ENCODE results near the gene HDAC4. TPM values are rescaled to one million over a fixed set of nuclear protein-coding genes. Genes with fewer than 3 reads are reported as not detected.

The HDAC4 gene
- total RNA-seq, 1 experiment from 2014 or later: 40.1 TPM

GRCh38 chr2:239099474-239099873 lies 301.3 kb downstream of the HDAC4 start:
- in situ Hi-C loops (cut with HindIII; ENCODE audit: low pct_unique_long_range_greater_than_20kb, low sequenced_read_pairs): no loop called here
- CTCF ChIA-PET: interaction anchor here (1.5 kb wide), 1 partner anchor 8 kb away, joined by 3 read pairs; no protein-coding TSS in a partner anchor

DNA sequence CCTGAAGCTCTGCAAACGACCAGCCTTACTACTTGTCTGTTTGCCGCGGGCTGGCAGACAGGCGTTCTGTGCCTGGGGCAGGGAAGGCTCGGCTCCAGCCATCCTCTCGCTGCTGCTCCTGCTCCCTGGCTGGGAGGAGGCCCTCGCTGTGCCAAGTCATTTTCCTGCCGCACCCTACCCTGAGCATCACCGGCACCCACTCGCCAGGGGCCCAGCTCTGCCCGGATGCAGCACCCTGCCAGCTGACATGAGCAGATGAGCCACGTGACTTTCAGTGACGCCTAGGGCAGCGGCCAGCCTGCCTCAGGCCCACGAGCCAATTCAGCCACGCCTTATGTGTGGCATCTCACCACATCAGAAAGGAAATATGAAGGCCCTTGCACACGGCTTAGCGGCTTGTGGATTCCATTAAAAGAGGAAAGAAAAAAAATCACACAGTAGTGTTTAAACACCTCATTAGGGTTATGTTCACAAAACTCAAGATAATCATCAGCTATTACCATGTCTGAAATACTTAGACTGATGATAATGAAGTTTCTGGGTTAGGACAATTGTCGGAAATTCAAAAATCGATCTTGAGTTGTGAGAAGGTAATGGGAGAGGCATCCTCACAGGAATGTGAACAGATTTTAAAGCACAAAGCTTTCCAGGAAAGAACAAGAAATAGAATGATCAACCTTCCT lies 302.4 kb downstream of the HDAC4 start:
- CTCF ChIA-PET: interaction anchor here (0.6 to 1.5 kb wide), 2 partner anchors 9 to 44 kb away, joined by 3 read pairs; no protein-coding TSS in a partner anchor
- no peaks in the 10 kb centered on the region for H3K36me3 ChIP-seq (ENCODE audit: control insufficient read depth, insufficient read depth, low read length)

More at GRCh38 chr2:239099474-239099873, 301.3 kb downstream of the HDAC4 start:
- no peak for DNase-seq (ENCODE audit: low read depth, low spot score)
- no peaks in the 10 kb centered on the region for H3K36me3 ChIP-seq (ENCODE audit: control insufficient read depth, insufficient read depth, low read length)
- no peak overlapping the region for H3K4me3 ChIP-seq (ENCODE audit: low read depth in 2 of 2, low read length in 2 of 2)
- intact Hi-C loops (cut with micrococcal nuclease; ENCODE audit: unreplicated experiment): no loop called here
- no peaks in the 10 kb centered on the region for H3K27me3 ChIP-seq (ENCODE audit: control insufficient read depth, insufficient read depth, low read length)
- BruUV-seq (replicated peaks): no TSS peak
- ATAC-seq: no peak
- TF ChIP-seq, protein P1, sequence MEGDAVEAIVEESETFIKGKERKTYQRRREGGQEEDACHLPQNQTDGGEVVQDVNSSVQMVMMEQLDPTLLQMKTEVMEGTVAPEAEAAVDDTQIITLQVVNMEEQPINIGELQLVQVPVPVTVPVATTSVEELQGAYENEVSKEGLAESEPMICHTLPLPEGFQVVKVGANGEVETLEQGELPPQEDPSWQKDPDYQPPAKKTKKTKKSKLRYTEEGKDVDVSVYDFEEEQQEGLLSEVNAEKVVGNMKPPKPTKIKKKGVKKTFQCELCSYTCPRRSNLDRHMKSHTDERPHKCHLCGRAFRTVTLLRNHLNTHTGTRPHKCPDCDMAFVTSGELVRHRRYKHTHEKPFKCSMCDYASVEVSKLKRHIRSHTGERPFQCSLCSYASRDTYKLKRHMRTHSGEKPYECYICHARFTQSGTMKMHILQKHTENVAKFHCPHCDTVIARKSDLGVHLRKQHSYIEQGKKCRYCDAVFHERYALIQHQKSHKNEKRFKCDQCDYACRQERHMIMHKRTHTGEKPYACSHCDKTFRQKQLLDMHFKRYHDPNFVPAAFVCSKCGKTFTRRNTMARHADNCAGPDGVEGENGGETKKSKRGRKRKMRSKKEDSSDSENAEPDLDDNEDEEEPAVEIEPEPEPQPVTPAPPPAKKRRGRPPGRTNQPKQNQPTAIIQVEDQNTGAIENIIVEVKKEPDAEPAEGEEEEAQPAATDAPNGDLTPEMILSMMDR (IDR thresholded peaks at IDR 0.05): no peak
- TF ChIP-seq POLR2AphosphoS5 (IDR thresholded peaks at IDR 0.05; ENCODE audit: low read depth, low read length): no peak
- TF ChIP-seq SIN3A (IDR thresholded peaks at IDR 0.05; ENCODE audit: borderline replicate concordance, insufficient read depth, low read depth, low read length): no peak
- TF ChIP-seq TCF7L2 (IDR thresholded peaks at IDR 0.05; ENCODE audit: low read depth, low read length): no peak
- TF ChIP-seq, protein P2, sequence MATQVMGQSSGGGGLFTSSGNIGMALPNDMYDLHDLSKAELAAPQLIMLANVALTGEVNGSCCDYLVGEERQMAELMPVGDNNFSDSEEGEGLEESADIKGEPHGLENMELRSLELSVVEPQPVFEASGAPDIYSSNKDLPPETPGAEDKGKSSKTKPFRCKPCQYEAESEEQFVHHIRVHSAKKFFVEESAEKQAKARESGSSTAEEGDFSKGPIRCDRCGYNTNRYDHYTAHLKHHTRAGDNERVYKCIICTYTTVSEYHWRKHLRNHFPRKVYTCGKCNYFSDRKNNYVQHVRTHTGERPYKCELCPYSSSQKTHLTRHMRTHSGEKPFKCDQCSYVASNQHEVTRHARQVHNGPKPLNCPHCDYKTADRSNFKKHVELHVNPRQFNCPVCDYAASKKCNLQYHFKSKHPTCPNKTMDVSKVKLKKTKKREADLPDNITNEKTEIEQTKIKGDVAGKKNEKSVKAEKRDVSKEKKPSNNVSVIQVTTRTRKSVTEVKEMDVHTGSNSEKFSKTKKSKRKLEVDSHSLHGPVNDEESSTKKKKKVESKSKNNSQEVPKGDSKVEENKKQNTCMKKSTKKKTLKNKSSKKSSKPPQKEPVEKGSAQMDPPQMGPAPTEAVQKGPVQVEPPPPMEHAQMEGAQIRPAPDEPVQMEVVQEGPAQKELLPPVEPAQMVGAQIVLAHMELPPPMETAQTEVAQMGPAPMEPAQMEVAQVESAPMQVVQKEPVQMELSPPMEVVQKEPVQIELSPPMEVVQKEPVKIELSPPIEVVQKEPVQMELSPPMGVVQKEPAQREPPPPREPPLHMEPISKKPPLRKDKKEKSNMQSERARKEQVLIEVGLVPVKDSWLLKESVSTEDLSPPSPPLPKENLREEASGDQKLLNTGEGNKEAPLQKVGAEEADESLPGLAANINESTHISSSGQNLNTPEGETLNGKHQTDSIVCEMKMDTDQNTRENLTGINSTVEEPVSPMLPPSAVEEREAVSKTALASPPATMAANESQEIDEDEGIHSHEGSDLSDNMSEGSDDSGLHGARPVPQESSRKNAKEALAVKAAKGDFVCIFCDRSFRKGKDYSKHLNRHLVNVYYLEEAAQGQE (IDR thresholded peaks at IDR 0.05; ENCODE audit: insufficient read depth in 1 of 2, low read depth in 2 of 2, low read length in 1 of 2): no peak
- no peak overlapping the region for H3K27ac ChIP-seq (ENCODE audit: low read length)
- no peaks in the 10 kb centered on the region for H3K9me3 ChIP-seq (ENCODE audit: control insufficient read depth, insufficient read depth, low read depth, low read length)
- H3K4me1 ChIP-seq (ENCODE audit: control insufficient read depth, insufficient read depth, low read length): no peaks in the 10 kb centered on the region
- POLR2A ChIA-PET: no interaction called here

More for the DNA sequence above, 302.4 kb downstream of the HDAC4 start:
- Histone ChIP-seq H3K27ac (ENCODE audit: low read length) (no peak overlapping the region), H3K27me3 (ENCODE audit: control insufficient read depth, insufficient read depth, low read length) (no peaks in the 10 kb centered on the region), H3K4me1 (ENCODE audit: control insufficient read depth, insufficient read depth, low read length) (no peaks in the 10 kb centered on the region), H3K9me3 (ENCODE audit: control insufficient read depth, insufficient read depth, low read depth, low read length) (no peaks in the 10 kb centered on the region), H3K4me3 (ENCODE audit: low read depth in 2 of 2, low read length in 2 of 2) (no peak overlapping the region)
- ATAC-seq: no peak
- DNase-seq (ENCODE audit: low read depth, low spot score): no peak
- TF ChIP-seq POLR2AphosphoS5 (IDR thresholded peaks at IDR 0.05; ENCODE audit: low read depth, low read length): no peak
- TF ChIP-seq, protein P1 (IDR thresholded peaks at IDR 0.05): no peak
- TF ChIP-seq SIN3A (IDR thresholded peaks at IDR 0.05; ENCODE audit: borderline replicate concordance, insufficient read depth, low read depth, low read length): no peak
- TF ChIP-seq, protein P2 (IDR thresholded peaks at IDR 0.05; ENCODE audit: insufficient read depth in 1 of 2, low read depth in 2 of 2, low read length in 1 of 2): no peak
- TF ChIP-seq TCF7L2 (IDR thresholded peaks at IDR 0.05; ENCODE audit: low read depth, low read length): no peak
- POLR2A ChIA-PET: no interaction called here
- in situ Hi-C loops (cut with HindIII; ENCODE audit: low pct_unique_long_range_greater_than_20kb, low sequenced_read_pairs) (no loop called here), intact Hi-C loops (cut with micrococcal nuclease; ENCODE audit: unreplicated experiment) (no loop called here)
- no TSS peak for BruUV-seq (replicated peaks)
